VCaP (cell line): ENCODE results near the gene TRIM36.

Experiments
- H3K27ac ChIP-seq: fragments of 450-650 bp; 2 replicates; pipeline ENCODE4 v1.5.1; 2017
- CTCF ChIP-seq: fragments of 450-650 bp; conservative IDR thresholded peaks from 2 replicates; pipeline ENCODE4 v1.5.1; 2017; ENCODE audit warnings: mild to moderate bottlenecking, moderate library complexity

TRIM36 gene

GRCh38 chr5:115169487-115170133 is at the start of gene TRIM36:
TRIM36 (minus strand) TSS chr5:115169908; CDS start chr5:115169634, 274 bp downstream.
- TF ChIP-seq CTCF, result peak; percentile 19; the same call in 1 of the 2 replicates
- H3K27ac ChIP-seq, result peak within 1 kb of the TSS; percentile 88

- TF ChIP-seq CTCF, result no peak
- no peak overlapping the region for H3K27ac ChIP-seq
Measured at GRCh38 chr5:115214541-115214940, 44.8 kb upstream of the TRIM36 start.

GRCh38 chr5:115209279-115209678 is 39.6 kb upstream of the TRIM36 start:
- H3K27ac ChIP-seq, result no peak overlapping the region
- no peak for TF ChIP-seq CTCF

GRCh38 chr5:115202952-115203351 is 33.2 kb upstream of the TRIM36 start:
- no peak for TF ChIP-seq CTCF

GRCh38 chr5:115196161-115196560 is 26.5 kb upstream of the TRIM36 start:
- no peak overlapping the region for H3K27ac ChIP-seq
- no peak for TF ChIP-seq CTCF

More at GRCh38 chr5:115202952-115203351, 33.2 kb upstream of the TRIM36 start:
- H3K27ac ChIP-seq, result no peak overlapping the region

GRCh38 chr5:115194676-115195075 is 25.0 kb upstream of the TRIM36 start:
- TF ChIP-seq CTCF, result no peak
- no peak overlapping the region for H3K27ac ChIP-seq

- TF ChIP-seq CTCF, result no peak
- no peak overlapping the region for H3K27ac ChIP-seq
Measured at GRCh38 chr5:115193295-115193694, 23.6 kb upstream of the TRIM36 start.
